CD14-positive monocyte (primary cell): ENCODE measurements around the gene SLC18A3. TPM values are rescaled to one million over a fixed set of nuclear protein-coding genes. Genes with fewer than 3 reads are reported as not detected.

Source experiments
- DNase-seq, 3 donors: peaks; one replicate each; pipeline ENCODE4 v3.0.0-alpha.2; 2011 to 2022
- H2AFZ ChIP-seq: 2 replicates; pipeline ENCODE4 v1.6.0; 2012; ENCODE audit warnings: mild to moderate bottlenecking, low read depth, low read length, inconsistent platforms; ENCODE audit not compliant: insufficient read depth, poor library complexity, severe bottlenecking
- H3K27ac ChIP-seq, 2 donors: 1 replicate in 1 of 2; 2 replicates in 1 of 2; pipeline ENCODE4 v1.5.1; 2012 to 2013; ENCODE audit warnings: low read length in 2 of 2, control low read depth in 1 of 2, inconsistent platforms in 1 of 2, low read depth in 1 of 2, mild to moderate bottlenecking in 1 of 2
- H3K27me3 ChIP-seq, 2 donors: one replicate each; pipeline versions ENCODE4 v1.6.0 to v1.6.1; 2011 to 2013; ENCODE audit warnings: low read length in 2 of 2; ENCODE audit not compliant: control insufficient read depth in 2 of 2, insufficient read depth in 2 of 2
- H3K36me3 ChIP-seq, 2 donors: replicated peaks in 1 of 2; 1 replicate in 1 of 2; 2 replicates in 1 of 2; pipeline versions ENCODE4 v1.5.1 to v1.6.1; 2012 to 2013; ENCODE audit warnings: low read length in 2 of 2, control low read depth in 1 of 2, inconsistent platforms in 1 of 2, mild to moderate bottlenecking in 1 of 2; ENCODE audit not compliant: insufficient read depth in 2 of 2, control insufficient read depth in 1 of 2
- H3K4me1 ChIP-seq, 2 donors: 1 replicate in 1 of 2; 2 replicates in 1 of 2; pipeline versions ENCODE4 v1.5.1 to v1.6.1; 2012 to 2013; ENCODE audit warnings: low read length in 2 of 2, control low read depth in 1 of 2, inconsistent platforms in 1 of 2, mild to moderate bottlenecking in 1 of 2, moderate library complexity in 1 of 2; ENCODE audit not compliant: insufficient read depth in 2 of 2, control insufficient read depth in 1 of 2
- H3K4me2 ChIP-seq: replicated peaks from 2 replicates; pipeline ENCODE3; 2012; ENCODE audit warnings: low read length, moderate library complexity, mild to moderate bottlenecking; ENCODE audit not compliant: poor library complexity, severe bottlenecking; ENCODE audit errors: extremely low read depth
- H3K4me3 ChIP-seq, 3 experiments: fragments of 200-600 bp in 1 of 3; sonication (generic) in 1 of 3; replicated peaks in 1 of 3; 1 replicate in 2 of 3; 2 replicates in 1 of 3; pipeline ENCODE4 v1.5.1; 2011 to 2013; ENCODE audit warnings: low read length in 3 of 3, mild to moderate bottlenecking in 3 of 3, control low read depth in 2 of 3, low read depth in 2 of 3, inconsistent platforms in 1 of 3, moderate library complexity in 1 of 3
- H3K79me2 ChIP-seq: 2 replicates; pipeline ENCODE4 v1.6.0; 2012; ENCODE audit warnings: mild to moderate bottlenecking, control low read depth, inconsistent platforms, low read length, moderate library complexity; ENCODE audit not compliant: insufficient read depth
- H3K9ac ChIP-seq: 2 replicates; pipeline ENCODE4 v1.6.0; 2017; ENCODE audit warnings: low read length, mild to moderate bottlenecking; ENCODE audit not compliant: insufficient read depth, poor library complexity, severe bottlenecking
- H3K9me3 ChIP-seq, 2 donors: replicated peaks in 1 of 2; 1 replicate in 1 of 2; 2 replicates in 1 of 2; pipeline versions ENCODE4 v1.5.1 to v1.6.1; 2012 to 2013; ENCODE audit warnings: low read length in 2 of 2, control low read depth in 1 of 2; ENCODE audit not compliant: control insufficient read depth in 1 of 2, insufficient read depth in 1 of 2
- H4K20me1 ChIP-seq: 2 replicates; pipeline ENCODE4 v1.6.0; 2012; ENCODE audit warnings: mild to moderate bottlenecking, low read length, control low read depth, moderate library complexity; ENCODE audit not compliant: insufficient read depth
- H3K27ac Mint-ChIP-seq, 7 donors: one replicate each; pipeline ENCODE4 v1.8.0; 2020; ENCODE audit warnings: mild to moderate bottlenecking in 7 of 7, mixed read lengths in 7 of 7, moderate library complexity in 6 of 7, inconsistent platforms in 2 of 7
- H3K27me3 Mint-ChIP-seq, 3 donors: one replicate each; pipeline ENCODE4 v1.8.0; 2021 to 2022; ENCODE audit warnings: low read depth in 3 of 3, mild to moderate bottlenecking in 3 of 3, mixed read lengths in 3 of 3, moderate library complexity in 3 of 3, inconsistent platforms in 1 of 3
- H3K36me3 Mint-ChIP-seq, 2 donors: one replicate each; pipeline ENCODE4 v1.8.0; 2020; ENCODE audit warnings: mixed read lengths in 2 of 2, inconsistent platforms in 1 of 2, mild to moderate bottlenecking in 1 of 2
- H3K4me1 Mint-ChIP-seq: one replicate; pipeline ENCODE4 v1.8.0; 2020; ENCODE audit warnings: mild to moderate bottlenecking, mixed read lengths
- H3K4me3 Mint-ChIP-seq, 2 donors: one replicate each; pipeline ENCODE4 v1.8.0; 2020; ENCODE audit warnings: mild to moderate bottlenecking in 2 of 2, mixed read lengths in 2 of 2, moderate library complexity in 1 of 2
- H3K9me3 Mint-ChIP-seq, 7 donors: one replicate each; pipeline ENCODE4 v1.8.0; 2020 to 2022; ENCODE audit warnings: mixed read lengths in 7 of 7, mild to moderate bottlenecking in 6 of 7, moderate library complexity in 6 of 7, inconsistent platforms in 2 of 7
- WGBS: methylation state at CpG from one replicate; pipeline ENCODE4 v1.1.5; 2013; ENCODE audit warnings: missing lambda C conversion rate; ENCODE audit not compliant: insufficient coverage; 5-methylcytosine and 5-hydroxymethylcytosine counted together
- intact Hi-C, 2 donors: fragments of 100-400 bp; cut with micrococcal nuclease; formaldehyde crosslinking; loops; one replicate each; pipeline versions ENCODE4 v1.15.0 to v1.15.1; 2023
- polyA plus RNA-seq, 3 donors: library from polyadenylated mRNA; depleted of rRNA in 1 of 3; unstranded in 2 of 3; stranded (reverse) in 1 of 3; fragments of 300-500 nt in 2 of 3; fragments of >200 nt in 1 of 3; fragmentation: Illumina TruSeq in 2 of 3; gene quantifications; 1 replicate in 2 of 3; 2 replicates in 1 of 3; pipeline ENCODE4 v1.2.3, GENCODE V29; 2012 to 2021
- TF ChIP-seq, protein P1 (sequence below): fragments of 200-600 bp; IDR thresholded peaks from one replicate; pipeline ENCODE4 v1.8.0; 2022; ENCODE audit warnings: antibody characterized with exemption, mild to moderate bottlenecking

Gene SLC18A3
- polyA plus RNA-seq, 3 donors: not detected

DNA sequence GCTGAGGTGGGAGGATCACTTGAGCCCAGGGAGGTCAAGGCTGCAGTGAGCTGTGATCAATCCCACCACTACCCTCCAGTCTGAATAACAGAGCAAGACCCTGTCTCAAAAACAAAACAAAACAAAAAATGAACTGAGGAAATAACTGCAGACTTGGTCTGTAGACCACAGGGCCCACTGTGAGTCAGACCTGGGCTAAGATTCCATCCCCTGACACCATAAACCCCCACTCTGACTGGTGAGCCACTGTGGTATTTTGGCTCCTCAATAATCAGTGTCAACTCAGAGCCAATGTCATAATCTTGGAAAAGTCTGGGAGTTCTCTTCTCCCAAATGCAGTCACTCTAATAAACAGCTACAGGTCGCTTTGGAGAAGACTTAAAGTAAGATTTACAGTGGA lies 47.2 kb upstream of the SLC18A3 start:
- DNase-seq: no peak
- no peak overlapping the region for H2AFZ ChIP-seq
- H3K4me3 Mint-ChIP-seq: no peak overlapping the region
- H3K4me2 ChIP-seq: no peak overlapping the region
- no peak overlapping the region for H3K9ac ChIP-seq
- no peak overlapping the region for H3K4me3 ChIP-seq
- TF ChIP-seq, protein P1, sequence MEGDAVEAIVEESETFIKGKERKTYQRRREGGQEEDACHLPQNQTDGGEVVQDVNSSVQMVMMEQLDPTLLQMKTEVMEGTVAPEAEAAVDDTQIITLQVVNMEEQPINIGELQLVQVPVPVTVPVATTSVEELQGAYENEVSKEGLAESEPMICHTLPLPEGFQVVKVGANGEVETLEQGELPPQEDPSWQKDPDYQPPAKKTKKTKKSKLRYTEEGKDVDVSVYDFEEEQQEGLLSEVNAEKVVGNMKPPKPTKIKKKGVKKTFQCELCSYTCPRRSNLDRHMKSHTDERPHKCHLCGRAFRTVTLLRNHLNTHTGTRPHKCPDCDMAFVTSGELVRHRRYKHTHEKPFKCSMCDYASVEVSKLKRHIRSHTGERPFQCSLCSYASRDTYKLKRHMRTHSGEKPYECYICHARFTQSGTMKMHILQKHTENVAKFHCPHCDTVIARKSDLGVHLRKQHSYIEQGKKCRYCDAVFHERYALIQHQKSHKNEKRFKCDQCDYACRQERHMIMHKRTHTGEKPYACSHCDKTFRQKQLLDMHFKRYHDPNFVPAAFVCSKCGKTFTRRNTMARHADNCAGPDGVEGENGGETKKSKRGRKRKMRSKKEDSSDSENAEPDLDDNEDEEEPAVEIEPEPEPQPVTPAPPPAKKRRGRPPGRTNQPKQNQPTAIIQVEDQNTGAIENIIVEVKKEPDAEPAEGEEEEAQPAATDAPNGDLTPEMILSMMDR: no peak
- H3K4me1 ChIP-seq: no peaks in the 10 kb centered on the region
- H3K79me2 ChIP-seq: no peaks in the 10 kb centered on the region
- no peaks in the 10 kb centered on the region for H3K36me3 ChIP-seq
- H3K4me1 Mint-ChIP-seq: no peaks in the 10 kb centered on the region
- peaks cover 0 to 8% of the 10 kb centered on the region in 2 donors for H3K27me3 ChIP-seq
- intact Hi-C loops: no loop called here
- peaks cover 9 to 19% (median 15%) of the 10 kb centered on the region in 3 donors for H3K27me3 Mint-ChIP-seq
- no peaks in the 10 kb centered on the region for H3K9me3 ChIP-seq
- WGBS: no CpG with 5 or more reads among the region's 1 CpG
- H3K36me3 Mint-ChIP-seq: no peaks in the 10 kb centered on the region
- no peak overlapping the region for H3K27ac ChIP-seq
- H4K20me1 ChIP-seq: no peaks in the 10 kb centered on the region
- peaks cover 0 to 10% (median 3%) of the 10 kb centered on the region in 7 donors for H3K9me3 Mint-ChIP-seq
- no peak overlapping the region for H3K27ac Mint-ChIP-seq

DNA sequence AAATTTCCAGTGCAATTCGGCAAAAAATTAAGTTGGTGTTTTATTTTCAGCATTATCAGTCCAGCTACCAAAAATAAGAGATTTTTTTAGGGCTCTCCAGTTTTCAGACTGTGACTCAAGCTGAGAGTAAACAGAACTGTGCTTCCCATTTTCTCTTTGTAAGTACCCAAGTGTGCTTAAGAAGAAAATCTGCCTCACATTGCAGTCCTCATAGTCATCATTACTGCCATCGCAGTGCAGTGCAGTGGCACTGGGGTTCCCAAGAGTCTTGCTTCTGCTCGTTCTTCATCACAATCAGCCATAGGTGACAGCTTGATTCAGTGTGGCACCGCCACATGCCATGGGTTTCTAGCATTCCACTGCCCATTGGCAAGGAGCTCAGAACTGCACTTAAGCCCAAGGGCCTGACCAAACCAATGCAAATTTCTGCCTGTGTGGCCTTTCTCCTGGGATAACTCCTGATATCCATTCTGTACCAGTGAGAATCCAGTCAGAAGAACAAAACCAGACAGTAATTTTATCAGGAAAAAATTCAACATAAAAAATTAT lies 45.6 kb upstream of the SLC18A3 start:
- Histone ChIP-seq H3K27me3 (peaks cover 0 to 8% of the 10 kb centered on the region in 2 donors), H3K36me3 (no peaks in the 10 kb centered on the region), H3K4me1 (no peaks in the 10 kb centered on the region), H3K4me3 (no peak overlapping the region), H3K4me2 (no peak overlapping the region), H2AFZ (no peak overlapping the region), H3K27ac (no peak overlapping the region), H4K20me1 (no peaks in the 10 kb centered on the region), H3K9me3 (peaks cover 3 to 5% of the 10 kb centered on the region in 2 donors), H3K79me2 (no peaks in the 10 kb centered on the region), H3K9ac (no peak overlapping the region)
- Mint-ChIP-seq H3K9me3 (peaks cover 4 to 22% (median 13%) of the 10 kb centered on the region in 7 donors), H3K36me3 (no peaks in the 10 kb centered on the region), H3K4me1 (no peaks in the 10 kb centered on the region), H3K4me3 (no peak overlapping the region), H3K27me3 (peaks cover 7 to 19% (median 13%) of the 10 kb centered on the region in 3 donors), H3K27ac (no peak overlapping the region)
- WGBS: 87% methylated on average over 4 of the region's 4 CpGs
- intact Hi-C loops: no loop called here
- TF ChIP-seq, protein P1: no peak
- no peak for DNase-seq
